CD14-positive monocyte (primary cell): ENCODE results near the gene PKD1L1. TPM values are rescaled to one million over a fixed set of nuclear protein-coding genes. Genes with fewer than 3 reads are reported as not detected.
"Not testable (repeated sequence)": the region's sequence is repeated elsewhere in the genome, so short reads cannot be mapped to it uniquely, and the experiment has no call there.

Experiments
- DNase-seq, 3 donors: peaks; one replicate each; pipeline ENCODE4 v3.0.0-alpha.2; 2011 to 2022
- H2AFZ ChIP-seq: 2 replicates; pipeline ENCODE4 v1.6.0; 2012; ENCODE audit warnings: mild to moderate bottlenecking, low read depth, low read length, inconsistent platforms; ENCODE audit not compliant: insufficient read depth, poor library complexity, severe bottlenecking
- H3K27ac ChIP-seq, 2 donors: 1 replicate in 1 of 2; 2 replicates in 1 of 2; pipeline ENCODE4 v1.5.1; 2012 to 2013; ENCODE audit warnings: low read length in 2 of 2, control low read depth in 1 of 2, inconsistent platforms in 1 of 2, low read depth in 1 of 2, mild to moderate bottlenecking in 1 of 2
- H3K27me3 ChIP-seq, 2 donors: one replicate each; pipeline versions ENCODE4 v1.6.0 to v1.6.1; 2011 to 2013; ENCODE audit warnings: low read length in 2 of 2; ENCODE audit not compliant: control insufficient read depth in 2 of 2, insufficient read depth in 2 of 2
- H3K36me3 ChIP-seq, 2 donors: replicated peaks in 1 of 2; 1 replicate in 1 of 2; 2 replicates in 1 of 2; pipeline versions ENCODE4 v1.5.1 to v1.6.1; 2012 to 2013; ENCODE audit warnings: low read length in 2 of 2, control low read depth in 1 of 2, inconsistent platforms in 1 of 2, mild to moderate bottlenecking in 1 of 2; ENCODE audit not compliant: insufficient read depth in 2 of 2, control insufficient read depth in 1 of 2
- H3K4me1 ChIP-seq, 2 donors: 1 replicate in 1 of 2; 2 replicates in 1 of 2; pipeline versions ENCODE4 v1.5.1 to v1.6.1; 2012 to 2013; ENCODE audit warnings: low read length in 2 of 2, control low read depth in 1 of 2, inconsistent platforms in 1 of 2, mild to moderate bottlenecking in 1 of 2, moderate library complexity in 1 of 2; ENCODE audit not compliant: insufficient read depth in 2 of 2, control insufficient read depth in 1 of 2
- H3K4me2 ChIP-seq: replicated peaks from 2 replicates; pipeline ENCODE3; 2012; ENCODE audit warnings: low read length, moderate library complexity, mild to moderate bottlenecking; ENCODE audit not compliant: poor library complexity, severe bottlenecking; ENCODE audit errors: extremely low read depth
- H3K4me3 ChIP-seq, 3 experiments: fragments of 200-600 bp in 1 of 3; sonication (generic) in 1 of 3; replicated peaks in 1 of 3; 1 replicate in 2 of 3; 2 replicates in 1 of 3; pipeline ENCODE4 v1.5.1; 2011 to 2013; ENCODE audit warnings: low read length in 3 of 3, mild to moderate bottlenecking in 3 of 3, control low read depth in 2 of 3, low read depth in 2 of 3, inconsistent platforms in 1 of 3, moderate library complexity in 1 of 3
- H3K79me2 ChIP-seq: 2 replicates; pipeline ENCODE4 v1.6.0; 2012; ENCODE audit warnings: mild to moderate bottlenecking, control low read depth, inconsistent platforms, low read length, moderate library complexity; ENCODE audit not compliant: insufficient read depth
- H3K9ac ChIP-seq: 2 replicates; pipeline ENCODE4 v1.6.0; 2017; ENCODE audit warnings: low read length, mild to moderate bottlenecking; ENCODE audit not compliant: insufficient read depth, poor library complexity, severe bottlenecking
- H3K9me3 ChIP-seq, 2 donors: replicated peaks in 1 of 2; 1 replicate in 1 of 2; 2 replicates in 1 of 2; pipeline versions ENCODE4 v1.5.1 to v1.6.1; 2012 to 2013; ENCODE audit warnings: low read length in 2 of 2, control low read depth in 1 of 2; ENCODE audit not compliant: control insufficient read depth in 1 of 2, insufficient read depth in 1 of 2
- H4K20me1 ChIP-seq: 2 replicates; pipeline ENCODE4 v1.6.0; 2012; ENCODE audit warnings: mild to moderate bottlenecking, low read length, control low read depth, moderate library complexity; ENCODE audit not compliant: insufficient read depth
- H3K27ac Mint-ChIP-seq, 7 donors: one replicate each; pipeline ENCODE4 v1.8.0; 2020; ENCODE audit warnings: mild to moderate bottlenecking in 7 of 7, mixed read lengths in 7 of 7, moderate library complexity in 6 of 7, inconsistent platforms in 2 of 7
- H3K27me3 Mint-ChIP-seq, 3 donors: one replicate each; pipeline ENCODE4 v1.8.0; 2021 to 2022; ENCODE audit warnings: low read depth in 3 of 3, mild to moderate bottlenecking in 3 of 3, mixed read lengths in 3 of 3, moderate library complexity in 3 of 3, inconsistent platforms in 1 of 3
- H3K36me3 Mint-ChIP-seq, 2 donors: one replicate each; pipeline ENCODE4 v1.8.0; 2020; ENCODE audit warnings: mixed read lengths in 2 of 2, inconsistent platforms in 1 of 2, mild to moderate bottlenecking in 1 of 2
- H3K4me1 Mint-ChIP-seq: one replicate; pipeline ENCODE4 v1.8.0; 2020; ENCODE audit warnings: mild to moderate bottlenecking, mixed read lengths
- H3K4me3 Mint-ChIP-seq, 2 donors: one replicate each; pipeline ENCODE4 v1.8.0; 2020; ENCODE audit warnings: mild to moderate bottlenecking in 2 of 2, mixed read lengths in 2 of 2, moderate library complexity in 1 of 2
- H3K9me3 Mint-ChIP-seq, 7 donors: one replicate each; pipeline ENCODE4 v1.8.0; 2020 to 2022; ENCODE audit warnings: mixed read lengths in 7 of 7, mild to moderate bottlenecking in 6 of 7, moderate library complexity in 6 of 7, inconsistent platforms in 2 of 7
- CTCF ChIP-seq: fragments of 200-600 bp; IDR thresholded peaks from one replicate; pipeline ENCODE4 v1.8.0; 2022; ENCODE audit warnings: antibody characterized with exemption, mild to moderate bottlenecking
- WGBS: methylation state at CpG from one replicate; pipeline ENCODE4 v1.1.5; 2013; ENCODE audit warnings: missing lambda C conversion rate; ENCODE audit not compliant: insufficient coverage; 5-methylcytosine and 5-hydroxymethylcytosine counted together
- intact Hi-C, 2 donors: fragments of 100-400 bp; cut with micrococcal nuclease; formaldehyde crosslinking; loops; one replicate each; pipeline versions ENCODE4 v1.15.0 to v1.15.1; 2023
- polyA plus RNA-seq, 3 donors: library from polyadenylated mRNA; depleted of rRNA in 1 of 3; unstranded in 2 of 3; stranded (reverse) in 1 of 3; fragments of 300-500 nt in 2 of 3; fragments of >200 nt in 1 of 3; fragmentation: Illumina TruSeq in 2 of 3; gene quantifications; 1 replicate in 2 of 3; 2 replicates in 1 of 3; pipeline ENCODE4 v1.2.3, GENCODE V29; 2012 to 2021

The PKD1L1 gene
- polyA plus RNA-seq, 3 donors, result 0.19 TPM; not detected in 2

GRCh38 chr7:47755248-47755647 lies 193.0 kb downstream of the PKD1L1 start:
- Histone ChIP-seq H3K9me3 (peaks cover 0 to 3% of the 10 kb centered on the region in 2 donors), H3K27ac (no peak overlapping the region), H3K4me1 (peaks cover 0 to 3% of the 10 kb centered on the region in 2 donors), H2AFZ (no peak overlapping the region), H3K27me3 (no peaks in the 10 kb centered on the region), H3K79me2 (no peaks in the 10 kb centered on the region), H4K20me1 (no peaks in the 10 kb centered on the region), H3K4me3 (no peak overlapping the region), H3K9ac (no peak overlapping the region), H3K36me3 (no peaks in the 10 kb centered on the region), H3K4me2 (no peak overlapping the region)
- Mint-ChIP-seq H3K4me3 (no peak overlapping the region), H3K4me1 (no peaks in the 10 kb centered on the region), H3K27me3 (no peaks in the 10 kb centered on the region), H3K36me3 (no peaks in the 10 kb centered on the region), H3K9me3 (peaks cover 0 to 8% (median 3%) of the 10 kb centered on the region in 7 donors), H3K27ac (peak overlapping the region in 1 of 7 donors; percentile 25)
- DNase-seq, result no peak
- intact Hi-C loops, result no loop called here
- TF ChIP-seq CTCF, result no peak
- 86% methylated on average over 1 of the region's 3 CpGs for whole genome bisulfite sequencing

GRCh38 chr7:47751724-47752123 lies 196.5 kb downstream of the PKD1L1 start:
- H4K20me1 ChIP-seq, H3K9me3 Mint-ChIP-seq, H3K36me3 Mint-ChIP-seq, H2AFZ ChIP-seq, DNase-seq, H3K4me1 Mint-ChIP-seq, H3K27ac Mint-ChIP-seq, H3K79me2 ChIP-seq, intact Hi-C loops, H3K27me3 ChIP-seq, H3K4me2 ChIP-seq, H3K4me3 ChIP-seq, H3K9me3 ChIP-seq, H3K36me3 ChIP-seq, H3K27me3 Mint-ChIP-seq, H3K4me1 ChIP-seq, H3K9ac ChIP-seq, H3K27ac ChIP-seq, H3K4me3 Mint-ChIP-seq: not testable (repeated sequence)
- WGBS, result 100% methylated on average over 1 of the region's 5 CpGs
